Measurements from ENCODE around the gene KDM4D. TPM values are rescaled to one million over a fixed set of nuclear protein-coding genes. Genes with fewer than 3 reads are reported as not detected.
"Not testable (repeated sequence)": the region's sequence is repeated elsewhere in the genome, so short reads cannot be mapped to it uniquely, and the experiment has no call there.

Gene KDM4D
- total RNA-seq, 3 donors from 2014 or later (not counting 1 experiment from before 2014, with no cell fraction given) = 0.14 to 0.32 TPM; not detected in 1

DNA sequence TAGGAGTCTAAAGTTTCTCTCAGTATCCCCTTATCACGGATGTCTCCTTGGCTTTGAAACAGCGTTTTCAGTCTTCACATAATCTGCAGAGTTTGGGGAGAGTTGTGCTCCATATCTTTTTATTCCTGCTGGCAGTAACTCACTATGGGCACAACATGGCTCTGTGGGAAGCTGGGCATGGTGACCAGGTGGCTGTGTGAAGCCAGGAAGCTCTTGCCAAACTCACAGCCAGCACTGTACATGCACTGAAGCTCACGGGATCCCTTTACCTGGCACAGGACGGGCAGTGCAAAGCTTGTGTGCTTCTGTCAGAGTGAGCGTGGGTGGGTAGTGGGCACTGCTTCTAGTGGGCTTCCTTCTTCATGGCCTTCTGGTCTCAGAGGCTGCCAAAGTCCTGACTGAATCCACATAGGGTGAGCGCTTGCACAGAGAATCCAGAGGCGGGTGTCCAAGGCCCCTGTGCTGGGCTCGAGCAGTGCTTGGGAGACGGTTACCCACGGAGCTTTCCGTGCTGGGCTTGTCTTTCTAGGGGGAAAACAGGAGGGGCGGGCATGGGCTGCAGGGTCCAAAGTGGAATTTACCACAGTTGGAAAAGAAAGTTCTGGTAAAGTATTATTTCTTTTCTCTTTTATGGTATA lies 40.8 kb downstream of the KDM4D start:
- TF ChIP-seq, protein P1, sequence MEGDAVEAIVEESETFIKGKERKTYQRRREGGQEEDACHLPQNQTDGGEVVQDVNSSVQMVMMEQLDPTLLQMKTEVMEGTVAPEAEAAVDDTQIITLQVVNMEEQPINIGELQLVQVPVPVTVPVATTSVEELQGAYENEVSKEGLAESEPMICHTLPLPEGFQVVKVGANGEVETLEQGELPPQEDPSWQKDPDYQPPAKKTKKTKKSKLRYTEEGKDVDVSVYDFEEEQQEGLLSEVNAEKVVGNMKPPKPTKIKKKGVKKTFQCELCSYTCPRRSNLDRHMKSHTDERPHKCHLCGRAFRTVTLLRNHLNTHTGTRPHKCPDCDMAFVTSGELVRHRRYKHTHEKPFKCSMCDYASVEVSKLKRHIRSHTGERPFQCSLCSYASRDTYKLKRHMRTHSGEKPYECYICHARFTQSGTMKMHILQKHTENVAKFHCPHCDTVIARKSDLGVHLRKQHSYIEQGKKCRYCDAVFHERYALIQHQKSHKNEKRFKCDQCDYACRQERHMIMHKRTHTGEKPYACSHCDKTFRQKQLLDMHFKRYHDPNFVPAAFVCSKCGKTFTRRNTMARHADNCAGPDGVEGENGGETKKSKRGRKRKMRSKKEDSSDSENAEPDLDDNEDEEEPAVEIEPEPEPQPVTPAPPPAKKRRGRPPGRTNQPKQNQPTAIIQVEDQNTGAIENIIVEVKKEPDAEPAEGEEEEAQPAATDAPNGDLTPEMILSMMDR (IDR thresholded peaks at IDR 0.05) = no peak
- peaks cover 13 to 37% of the 10 kb centered on the region in 2 donors for H3K27me3 Mint-ChIP-seq (ENCODE audit: low read depth in 2 of 2)
- H3K9me3 Mint-ChIP-seq = no peaks in the 10 kb centered on the region
- no peak overlapping the region for H3K4me3 ChIP-seq (ENCODE audit: low read length)
- no peaks in the 10 kb centered on the region for H3K27me3 ChIP-seq (ENCODE audit: control insufficient read depth, insufficient read depth, low read length)
- intact Hi-C loops (cut with micrococcal nuclease) = no loop called here
- ATAC-seq (no peak), DNase-seq (no peak)
- no peaks in the 10 kb centered on the region for H3K4me1 ChIP-seq (ENCODE audit: control insufficient read depth, insufficient read depth, low read length)
- H3K4me3 Mint-ChIP-seq = no peak overlapping the region
- no peaks in the 10 kb centered on the region for H3K36me3 ChIP-seq (ENCODE audit: control insufficient read depth, insufficient read depth, low read length)
- H3K4me1 Mint-ChIP-seq = no peaks in the 10 kb centered on the region
- no peak overlapping the region for H3K27ac Mint-ChIP-seq
- H3K36me3 Mint-ChIP-seq = no peaks in the 10 kb centered on the region
- no peaks in the 10 kb centered on the region for H3K9me3 ChIP-seq (ENCODE audit: control insufficient read depth, insufficient read depth, low read length)
- H3K27ac ChIP-seq (ENCODE audit: low read length) = no peak overlapping the region
- WGBS (ENCODE audit: insufficient coverage) = 91% methylated on average over 12 of the region's 12 CpGs

DNA sequence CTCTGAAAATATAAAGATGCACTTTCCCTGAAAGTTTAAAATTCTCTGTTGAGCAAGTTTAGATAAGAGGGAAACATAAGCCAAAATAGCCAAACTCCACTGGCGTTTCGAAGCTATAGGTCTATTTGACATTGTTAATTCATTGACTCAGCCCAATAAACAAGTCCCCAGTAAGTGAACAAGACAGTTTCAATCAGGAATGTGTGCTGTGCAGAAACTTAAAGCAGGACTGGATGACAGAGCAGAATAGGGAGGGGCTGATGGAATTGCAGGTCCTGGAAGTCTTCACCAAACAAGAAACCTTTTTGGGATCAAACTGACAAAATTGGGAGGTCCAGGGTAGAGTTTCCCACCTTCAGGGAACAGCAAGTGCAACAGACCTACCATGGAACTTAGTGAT lies 42.6 kb downstream of the KDM4D start:
- ATAC-seq (no peak), DNase-seq (no peak)
- WGBS (ENCODE audit: insufficient coverage) = 90% methylated on average over 2 of the region's 2 CpGs
- Mint-ChIP-seq H3K4me3 (no peak overlapping the region), H3K27me3 (ENCODE audit: low read depth in 2 of 2) (peaks cover 10 to 22% of the 10 kb centered on the region in 2 donors), H3K9me3 (no peaks in the 10 kb centered on the region), H3K4me1 (no peaks in the 10 kb centered on the region), H3K36me3 (no peaks in the 10 kb centered on the region), H3K27ac (no peak overlapping the region)
- Histone ChIP-seq H3K27me3 (ENCODE audit: control insufficient read depth, insufficient read depth, low read length) (no peaks in the 10 kb centered on the region), H3K36me3 (ENCODE audit: control insufficient read depth, insufficient read depth, low read length) (no peaks in the 10 kb centered on the region), H3K9me3 (ENCODE audit: control insufficient read depth, insufficient read depth, low read length) (no peaks in the 10 kb centered on the region), H3K4me3 (ENCODE audit: low read length) (no peak overlapping the region), H3K27ac (ENCODE audit: low read length) (no peak overlapping the region), H3K4me1 (ENCODE audit: control insufficient read depth, insufficient read depth, low read length) (no peaks in the 10 kb centered on the region)
- intact Hi-C loops (cut with micrococcal nuclease) = no loop called here
- TF ChIP-seq, protein P1 (IDR thresholded peaks at IDR 0.05) = no peak

DNA sequence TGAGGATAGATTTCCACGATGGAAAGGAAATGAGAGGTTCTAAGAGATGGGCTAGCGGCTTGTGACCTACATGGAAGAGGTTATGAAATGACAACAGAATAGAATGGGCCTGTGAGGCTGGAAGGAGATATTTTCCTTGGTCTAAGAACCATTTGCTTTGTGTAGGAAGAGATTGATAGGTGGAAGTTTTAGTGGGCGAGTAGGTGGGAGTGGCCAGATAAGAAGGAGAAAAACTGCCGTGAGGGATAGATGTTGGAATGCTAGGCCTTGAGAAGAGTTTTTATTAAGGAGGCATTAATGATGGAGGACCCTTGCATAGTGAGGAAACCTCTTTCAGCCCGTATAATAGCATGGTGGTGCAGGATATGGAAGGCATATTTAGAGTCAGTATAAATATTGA lies 48.0 kb downstream of the KDM4D start:
- WGBS (ENCODE audit: insufficient coverage) = 88% methylated on average over 5 of the region's 5 CpGs
- H3K27me3 Mint-ChIP-seq (ENCODE audit: low read depth in 2 of 2) = not testable (repeated sequence)

DNA sequence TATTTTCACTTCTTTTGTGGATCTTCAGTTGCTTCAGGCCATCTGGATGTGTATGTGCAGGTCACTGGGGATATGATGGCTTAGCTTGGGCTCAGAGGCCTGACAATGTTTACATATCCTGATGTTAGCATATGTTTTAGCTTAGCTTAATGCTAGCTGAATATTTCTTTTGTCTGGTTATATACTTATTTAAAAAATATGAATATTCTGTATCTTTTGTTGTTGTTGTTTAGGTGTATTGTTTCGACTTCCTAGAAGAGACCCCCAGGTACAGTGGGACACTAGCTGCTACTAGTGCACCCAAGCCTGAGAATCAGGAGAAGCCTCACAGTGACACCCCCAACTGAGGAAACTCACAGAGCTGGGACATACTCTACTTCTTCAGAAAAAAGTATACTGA lies 51.4 kb downstream of the KDM4D start, which contains the start of gene KDM4E:
Gene KDM4E (plus strand): TSS at position 301 of the 400 bp plus-strand sequence. CDS start 300 bp downstream, outside the sequence.
- Mint-ChIP-seq H3K27me3 (ENCODE audit: low read depth in 2 of 2) (peaks cover 4 to 23% of the 10 kb centered on the region in 2 donors), H3K4me3 (no peak within 1 kb of the TSS), H3K36me3 (no peaks in the 10 kb centered on the region), H3K9me3 (no peaks in the 10 kb centered on the region), H3K27ac (no peak within 1 kb of the TSS), H3K4me1 (no peaks in the 10 kb centered on the region)
- no peaks in the 10 kb centered on the region for H3K36me3 ChIP-seq (ENCODE audit: control insufficient read depth, insufficient read depth, low read length)
- H3K9me3 ChIP-seq (ENCODE audit: control insufficient read depth, insufficient read depth, low read length) = no peaks in the 10 kb centered on the region
- intact Hi-C loops (cut with micrococcal nuclease) = no loop called here
- WGBS (ENCODE audit: insufficient coverage) = 88% methylated on average over 1 of the region's 1 CpG
- H3K4me3 ChIP-seq (ENCODE audit: low read length) = no peak within 1 kb of the TSS
- H3K4me1 ChIP-seq (ENCODE audit: control insufficient read depth, insufficient read depth, low read length) = no peaks in the 10 kb centered on the region
- DNase-seq (no peak), ATAC-seq (no peak)
- no peaks in the 10 kb centered on the region for H3K27me3 ChIP-seq (ENCODE audit: control insufficient read depth, insufficient read depth, low read length)
- TF ChIP-seq, protein P1 (IDR thresholded peaks at IDR 0.05) = no peak
- H3K27ac ChIP-seq (ENCODE audit: low read length) = no peak within 1 kb of the TSS

More for the DNA sequence above, 48.0 kb downstream of the KDM4D start:
- H3K27ac Mint-ChIP-seq; H3K9me3 Mint-ChIP-seq; H3K9me3 ChIP-seq (ENCODE audit: control insufficient read depth, insufficient read depth, low read length); DNase-seq; intact Hi-C loops (cut with micrococcal nuclease); H3K36me3 Mint-ChIP-seq; H3K27ac ChIP-seq (ENCODE audit: low read length); H3K4me1 ChIP-seq (ENCODE audit: control insufficient read depth, insufficient read depth, low read length); H3K4me3 ChIP-seq (ENCODE audit: low read length); H3K4me3 Mint-ChIP-seq; H3K27me3 ChIP-seq (ENCODE audit: control insufficient read depth, insufficient read depth, low read length); H3K36me3 ChIP-seq (ENCODE audit: control insufficient read depth, insufficient read depth, low read length); ATAC-seq; H3K4me1 Mint-ChIP-seq: not testable (repeated sequence)

DNA sequence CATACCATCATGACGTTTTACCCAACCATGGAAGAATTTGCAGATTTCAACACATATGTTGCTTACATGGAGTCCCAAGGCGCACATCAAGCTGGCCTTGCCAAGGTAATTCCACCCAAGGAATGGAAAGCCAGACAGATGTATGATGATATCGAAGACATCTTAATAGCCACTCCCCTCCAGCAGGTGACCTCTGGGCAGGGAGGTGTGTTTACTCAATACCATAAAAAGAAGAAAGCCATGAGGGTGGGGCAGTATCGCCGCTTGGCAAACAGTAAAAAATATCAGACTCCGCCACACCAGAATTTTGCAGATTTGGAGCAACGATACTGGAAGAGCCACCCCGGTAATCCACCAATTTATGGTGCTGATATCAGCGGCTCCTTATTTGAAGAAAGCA lies 52.1 kb downstream of the KDM4D start:
- ATAC-seq; H3K4me1 Mint-ChIP-seq; H3K27ac Mint-ChIP-seq; H3K36me3 Mint-ChIP-seq; H3K4me3 ChIP-seq (ENCODE audit: low read length); intact Hi-C loops (cut with micrococcal nuclease); H3K9me3 Mint-ChIP-seq; H3K9me3 ChIP-seq (ENCODE audit: control insufficient read depth, insufficient read depth, low read length); H3K4me1 ChIP-seq (ENCODE audit: control insufficient read depth, insufficient read depth, low read length); H3K27ac ChIP-seq (ENCODE audit: low read length); DNase-seq; H3K27me3 ChIP-seq (ENCODE audit: control insufficient read depth, insufficient read depth, low read length); H3K36me3 ChIP-seq (ENCODE audit: control insufficient read depth, insufficient read depth, low read length); H3K4me3 Mint-ChIP-seq: not testable (repeated sequence)
- WGBS (ENCODE audit: insufficient coverage) = 87% methylated on average over 2 of the region's 9 CpGs
- peaks cover 4 to 23% of the 10 kb centered on the region in 2 donors for H3K27me3 Mint-ChIP-seq (ENCODE audit: low read depth in 2 of 2)
